VCaP (cell line): ENCODE measurements around the gene PLPPR5.

Experiments
- H3K27ac ChIP-seq: fragments of 450-650 bp; 2 replicates; pipeline ENCODE4 v1.5.1; 2017
- CTCF ChIP-seq: fragments of 450-650 bp; conservative IDR thresholded peaks from 2 replicates; pipeline ENCODE4 v1.5.1; 2017; ENCODE audit warnings: mild to moderate bottlenecking, moderate library complexity

The PLPPR5 gene

GRCh38 chr1:98849969-98850636, 154.6 kb downstream of the PLPPR5 start:
- H3K27ac ChIP-seq: no peak overlapping the region
- TF ChIP-seq CTCF: no peak

GRCh38 chr1:98842241-98842640, 162.4 kb downstream of the PLPPR5 start:
- TF ChIP-seq CTCF: no peak
- H3K27ac ChIP-seq: no peak overlapping the region
